ENCODE measurements around the gene ASCC3.
"Not testable (repeated sequence)": the region's sequence is repeated elsewhere in the genome, so short reads cannot be mapped to it uniquely, and the experiment has no call there.

The ASCC3 gene

GRCh38 chr6:100883347-100883746 is 2.2 kb upstream of the ASCC3 start:
- DNase-seq (ENCODE audit: low read depth in 2 of 2) = no peak

GRCh38 chr6:100881707-100882040 is 545 bp upstream of the ASCC3 start:
- DNase-seq (ENCODE audit: low read depth in 2 of 2) = no peak

GRCh38 chr6:100880149-100880852 is 828 bp downstream of the ASCC3 start:
- DNase-seq (ENCODE audit: low read depth in 2 of 2) = no peak

- no peak for DNase-seq (ENCODE audit: low read depth in 2 of 2)
Measured at GRCh38 chr6:100879317-100879716, 1.8 kb downstream of the ASCC3 start.

GRCh38 chr6:100877851-100878250 is 3.3 kb downstream of the ASCC3 start:
- DNase-seq (ENCODE audit: low read depth in 2 of 2) = no peak

GRCh38 chr6:100876251-100876650 is 4.9 kb downstream of the ASCC3 start:
- no peak for DNase-seq (ENCODE audit: low read depth in 2 of 2)

GRCh38 chr6:100865525-100865924 is 15.6 kb downstream of the ASCC3 start:
- no peak for DNase-seq (ENCODE audit: low read depth in 2 of 2)

- no peak for DNase-seq (ENCODE audit: low read depth in 2 of 2)
Measured at GRCh38 chr6:100862063-100862462, 19.1 kb downstream of the ASCC3 start.

- no peak for DNase-seq (ENCODE audit: low read depth in 2 of 2)
Measured at GRCh38 chr6:100856146-100856545, 25.0 kb downstream of the ASCC3 start.

GRCh38 chr6:100851819-100852218 is 29.3 kb downstream of the ASCC3 start:
- DNase-seq (ENCODE audit: low read depth in 2 of 2) = no peak

GRCh38 chr6:100850174-100850573 is 31.0 kb downstream of the ASCC3 start:
- no peak for DNase-seq (ENCODE audit: low read depth in 2 of 2)

- no peak for DNase-seq (ENCODE audit: low read depth in 2 of 2)
Measured at GRCh38 chr6:100846276-100846675, 34.9 kb downstream of the ASCC3 start.

GRCh38 chr6:100845676-100846075 is 35.5 kb downstream of the ASCC3 start:
- no peak for DNase-seq (ENCODE audit: low read depth in 2 of 2)

- no peak for DNase-seq (ENCODE audit: low read depth in 2 of 2)
Measured at GRCh38 chr6:100839419-100839818, 41.7 kb downstream of the ASCC3 start.

GRCh38 chr6:100838011-100838410 is 43.1 kb downstream of the ASCC3 start:
- DNase-seq (ENCODE audit: low read depth in 2 of 2) = no peak

GRCh38 chr6:100833972-100834574 is 47.1 kb downstream of the ASCC3 start:
- DNase-seq (ENCODE audit: low read depth in 2 of 2) = no peak

- DNase-seq (ENCODE audit: low read depth in 2 of 2) = not testable (repeated sequence)
Measured at GRCh38 chr6:100829077-100829595, 52.0 kb downstream of the ASCC3 start.

GRCh38 chr6:100823041-100823440 is 58.1 kb downstream of the ASCC3 start:
- DNase-seq (ENCODE audit: low read depth in 2 of 2) = no peak

GRCh38 chr6:100818066-100818465 is 63.1 kb downstream of the ASCC3 start:
- no peak for DNase-seq (ENCODE audit: low read depth in 2 of 2)

GRCh38 chr6:100810015-100810414 is 71.1 kb downstream of the ASCC3 start:
- DNase-seq (ENCODE audit: low read depth in 2 of 2) = no peak

- no peak for DNase-seq (ENCODE audit: low read depth in 2 of 2)
Measured at GRCh38 chr6:100809346-100809745, 71.8 kb downstream of the ASCC3 start.

GRCh38 chr6:100808638-100809275 is 72.4 kb downstream of the ASCC3 start:
- DNase-seq (ENCODE audit: low read depth in 2 of 2) = no peak

- DNase-seq (ENCODE audit: low read depth in 2 of 2) = no peak
Measured at GRCh38 chr6:100806296-100806695, 74.8 kb downstream of the ASCC3 start.
